HG02678 (cell line): ENCODE results near the gene NAA40.

Experiments
- ATAC-seq: cut with Tn5 transposase; IDR thresholded peaks from one replicate; pipeline ENCODE4 v1.9.1; 2021; ENCODE audit warnings: mild to moderate bottlenecking, moderate library complexity; ENCODE audit not compliant: unreplicated experiment

NAA40 gene

GRCh38 chr11:64006398-64006797 lies 67.6 kb downstream of the NAA40 start:
- ATAC-seq: no peak
